Measurements from ENCODE around the gene ST6GALNAC4. TPM values are rescaled to one million over a fixed set of nuclear protein-coding genes. Genes with fewer than 3 reads are reported as not detected.

Gene ST6GALNAC4
- total and polyA plus RNA-seq, 9 of the 15 experiments (the other 6 are each of a cell fraction or from before 2014, with no cell fraction given), result 2.6 to 43.1 (median 15.4) TPM

GRCh38 chr9:127897193-127897692 lies 19.6 kb downstream of the ST6GALNAC4 start (continued):
- TF ChIP-seq KLF6 (CRISPR knock-in tag; IDR thresholded peaks at IDR 0.05; ENCODE audit: borderline replicate concordance) (no peak), CBX3 (IDR thresholded peaks at IDR 0.05; ENCODE audit: borderline replicate concordance in 1 of 2, low read length in 2 of 2) (no peak), ESRRB (CRISPR knock-in tag; IDR thresholded peaks at IDR 0.05; ENCODE audit: borderline replicate concordance) (no peak), PKNOX1 (IDR thresholded peaks at IDR 0.05) (peak; percentile 32; the same call in 1 of the 2 replicates), ZNF584 (CRISPR knock-in tag; IDR thresholded peaks at IDR 0.05; ENCODE audit: low read depth) (no peak), ZC3H8 (IDR thresholded peaks at IDR 0.05) (no peak), MLLT1 (IDR thresholded peaks at IDR 0.05) (no peak), MXI1 (IDR thresholded peaks at IDR 0.05; ENCODE audit: low read depth, low read length) (no peak), POLR2AphosphoS5 (IDR thresholded peaks at IDR 0.05; ENCODE audit: control insufficient read depth, insufficient read depth, low read depth, low read length) (0 out of 2 replicates have a peak, but pooled peaks have one; percentile 33), CHD2 (IDR thresholded peaks at IDR 0.05; ENCODE audit: low read depth, low read length) (no peak), NCOA2 (IDR thresholded peaks at IDR 0.05; ENCODE audit: partially characterized antibody in 2 of 2) (no peak), THRAP3 (IDR thresholded peaks at IDR 0.05; ENCODE audit: borderline replicate concordance) (no peak), HMG20A (CRISPR knock-in tag; conservative IDR thresholded peaks at IDR 0.05) (no peak), EGR1 (conservative IDR thresholded peaks at IDR 0.05) (0 out of 2 replicates have a peak, but pooled peaks have one; percentile 13), BRCA1 (IDR thresholded peaks at IDR 0.05) (no peak), BRCA1 (CRISPR knock-in tag; IDR thresholded peaks at IDR 0.05) (no peak), SIN3B (IDR thresholded peaks at IDR 0.05; ENCODE audit: low read depth) (no peak)
- TF ChIP-seq, protein P1, sequence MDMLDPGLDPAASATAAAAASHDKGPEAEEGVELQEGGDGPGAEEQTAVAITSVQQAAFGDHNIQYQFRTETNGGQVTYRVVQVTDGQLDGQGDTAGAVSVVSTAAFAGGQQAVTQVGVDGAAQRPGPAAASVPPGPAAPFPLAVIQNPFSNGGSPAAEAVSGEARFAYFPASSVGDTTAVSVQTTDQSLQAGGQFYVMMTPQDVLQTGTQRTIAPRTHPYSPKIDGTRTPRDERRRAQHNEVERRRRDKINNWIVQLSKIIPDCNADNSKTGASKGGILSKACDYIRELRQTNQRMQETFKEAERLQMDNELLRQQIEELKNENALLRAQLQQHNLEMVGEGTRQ (CRISPR knock-in tag; IDR thresholded peaks at IDR 0.05), result no peak
